GDM1 (cell line): Measurements from ENCODE around the gene HOGA1.
"Not testable (repeated sequence)": the region's sequence is repeated elsewhere in the genome, so short reads cannot be mapped to it uniquely, and the experiment has no call there.

Source experiments
- DNase-seq: peaks from one replicate; lab custom pipeline; 2025; lab: John Stamatoyannopoulos, UW

Gene HOGA1

GRCh38 chr10:97649405-97649750, 65.2 kb downstream of the HOGA1 start:
- not testable (repeated sequence) for DNase-seq

GRCh38 chr10:97650726-97651125, 66.5 kb downstream of the HOGA1 start:
- no peak for DNase-seq

GRCh38 chr10:97651773-97652172, 67.6 kb downstream of the HOGA1 start:
- no peak for DNase-seq

GRCh38 chr10:97656777-97657176, 72.6 kb downstream of the HOGA1 start:
- DNase-seq, result no peak

- no peak for DNase-seq
Measured at GRCh38 chr10:97659589-97659988, 75.4 kb downstream of the HOGA1 start.
